Heart right ventricle (tissue), 16 donors: Measurements from ENCODE around the gene TAS2R50. TPM values are rescaled to one million over a fixed set of nuclear protein-coding genes. Genes with fewer than 3 reads are reported as not detected.

Experiments
- ATAC-seq, 8 donors: fragments of 200-7000 bp; cut with Tn5 transposase; one replicate each; pipeline ENCODE4 v1.9.1; 2020; ENCODE audit warnings: mild to moderate bottlenecking in 8 of 8, moderate library complexity in 8 of 8, moderate number of reproducible peaks in 1 of 8
- DNase-seq, 2 donors: peaks; one replicate each; pipeline ENCODE4 v3.0.0-alpha.2; 2020
- H3K27ac ChIP-seq, 10 donors: fragments of 200-600 bp; sonication (generic) in 2 of 10; one replicate each; pipeline versions ENCODE4 v1.5.0 to v1.8.0; 2020 to 2022; ENCODE audit warnings: mild to moderate bottlenecking in 3 of 10
- H3K27me3 ChIP-seq, 7 donors: fragments of 200-600 bp; one replicate each; pipeline ENCODE4 v1.8.0; 2021 to 2022; ENCODE audit warnings: mild to moderate bottlenecking in 2 of 7
- H3K36me3 ChIP-seq, 9 donors: fragments of 200-600 bp; sonication (generic) in 1 of 9; one replicate each; pipeline versions ENCODE4 v1.5.0 to v1.8.0; 2020 to 2022; ENCODE audit warnings: mild to moderate bottlenecking in 2 of 9
- H3K4me1 ChIP-seq, 9 donors: fragments of 200-600 bp; sonication (generic) in 1 of 9; one replicate each; pipeline versions ENCODE4 v1.5.0 to v1.8.0; 2020 to 2022; ENCODE audit warnings: mild to moderate bottlenecking in 4 of 9
- H3K4me3 ChIP-seq, 10 donors: fragments of 200-600 bp; sonication (generic) in 2 of 10; one replicate each; pipeline versions ENCODE4 v1.5.0 to v1.8.0; 2020 to 2022; ENCODE audit warnings: mild to moderate bottlenecking in 7 of 10, moderate library complexity in 2 of 10
- H3K9me3 ChIP-seq, 11 donors: fragments of 200-600 bp in 10 of 11; sonication (generic) in 2 of 11; one replicate each; pipeline versions ENCODE4 v1.5.0 to v1.8.0; 2013 to 2022; ENCODE audit warnings: mild to moderate bottlenecking in 2 of 11, control low read depth in 1 of 11, moderate library complexity in 1 of 11
- CTCF ChIP-seq, 9 donors: fragments of 200-600 bp; sonication (generic) in 2 of 9; IDR thresholded peaks; one replicate each; pipeline versions ENCODE4 v1.5.0 to v1.8.0; 2021 to 2022; ENCODE audit warnings: antibody characterized with exemption in 9 of 9, mild to moderate bottlenecking in 5 of 9, moderate library complexity in 1 of 9
- WGBS, 2 donors: extraction: QIAGEN DNeasy Blood & Tissue Kit; methylation state at CpG; one replicate each; pipeline ENCODE4 v1.1.7; 2013; ENCODE audit warnings: inconsistent platforms in 1 of 2; 5-methylcytosine and 5-hydroxymethylcytosine counted together
- intact Hi-C, 10 donors: fragments of 100-400 bp; cut with DNase I; formaldehyde crosslinking; loops; one replicate each; pipeline versions ENCODE4 v1.11.1 to v1.14.2; 2022
- polyA plus RNA-seq, 2 donors: library from polyadenylated mRNA; stranded (reverse); fragments of 200-250 nt; gene quantifications; one replicate each; pipeline ENCODE4 v1.2.3, GENCODE V29; 2013
- total RNA-seq, 10 donors: library from RNA; stranded (reverse); fragmentation: NEBNext Ultra II Directional in 3 of 10; extraction: Animal tissue kit (Norgen Biotek cat#: 25700) in 3 of 10; gene quantifications; one replicate each; pipeline versions ENCODE4 v1.2.1 to v1.2.4, GENCODE V29; 2021 to 2023
- donor health status: Arrhythmogenic right ventricular cardiomyopathy.
- donor health status: ischemic (EF 13 %, LVEDD 7.1; RV severe dilation, severe dysfunction).
- donor health status: healthy with polysubstance abuse.
- donor health status: DM: no; HTN: yes; CAD: no.
- donor health status: DM: no; HTN: no; CAD: no.
- donor health status: ischemic (EF 25% LVEDD 6.9; RV normal size, moderate dysfunction).
- donor health status: ischemic (EF 25% LVEDD 5.7; RV mildly dilated, moderate dysfunction).
- donor health status: healthy.
- donor health status: DM: yes; HTN: yes; CAD: no.
- donor health status: Ischemic cardiomyopathy.
- donor health status: ischemic (EF 35%, LVEDD 5.7; RV mildly dilated, moderate dysfunction).
- donor health status: nonischemic (EF 11% LVEDD 7.7; RV severe dilation, severe dysfunction).
- donor health status: DM: yes; HTN: yes; CAD: no.
- donor health status: PGD.
- donor health status: ischemic (EF 29% LVEDD 5.4; RV normal size, mild dysfunction).
- donor health status: nonischemic (EF 23%, LVEDD 6.1; RV moderate dilation, normal function).

The TAS2R50 gene
- total and polyA plus RNA-seq, 12 donors = 0.24 to 0.88 (median 0.59) TPM; not detected in 5

GRCh38 chr12:10982244-10982643 lies 4.5 kb downstream of the TAS2R50 start:
- WGBS, 2 donors = 91 to 93% methylated on average over 5 of the region's 5 CpGs
- Histone ChIP-seq H3K36me3 (no peaks in the 10 kb centered on the region), H3K4me3 (no peak overlapping the region), H3K27me3 (no peaks in the 10 kb centered on the region), H3K9me3 (no peaks in the 10 kb centered on the region), H3K4me1 (peaks cover 0 to 3% (median 0%) of the 10 kb centered on the region in 9 donors), H3K27ac (no peak overlapping the region)
- ATAC-seq (no peak), DNase-seq (no peak)
- TF ChIP-seq CTCF (IDR thresholded peaks at IDR 0.05) = no peak
- intact Hi-C loops = no loop called here

GRCh38 chr12:10974965-10975364 lies 11.7 kb downstream of the TAS2R50 start:
- no peak for TF ChIP-seq CTCF (IDR thresholded peaks at IDR 0.05)
- DNase-seq (no peak), ATAC-seq (no peak)
- Histone ChIP-seq H3K27me3 (no peaks in the 10 kb centered on the region), H3K27ac (no peak overlapping the region), H3K4me1 (no peaks in the 10 kb centered on the region), H3K36me3 (peaks cover 0 to 5% (median 0%) of the 10 kb centered on the region in 9 donors), H3K9me3 (no peaks in the 10 kb centered on the region), H3K4me3 (no peak overlapping the region)
- intact Hi-C loops = no loop called here
- WGBS, 2 donors = 90 to 94% methylated on average over 3 of the region's 3 CpGs

GRCh38 chr12:10968765-10969456 lies 17.8 kb downstream of the TAS2R50 start:
- H3K4me1 ChIP-seq = peaks cover 0 to 18% (median 0%) of the 10 kb centered on the region in 9 donors
- H3K4me3 ChIP-seq = no peak overlapping the region
- peaks cover 0 to 5% (median 0%) of the 10 kb centered on the region in 9 donors for H3K36me3 ChIP-seq
- DNase-seq (peak; percentile 11 to 17), ATAC-seq (peak in 6 of 8 donors; percentile 22 to 89 (median 45))
- no peaks in the 10 kb centered on the region for H3K9me3 ChIP-seq
- intact Hi-C loops = loop anchor here in 1 of 10 donors (10.0 kb wide), 1 partner anchor 206 kb away; the partner anchor contains the start of gene SMIM10L1
- no peak for TF ChIP-seq CTCF (IDR thresholded peaks at IDR 0.05)
- WGBS, 2 donors = 59 to 65% methylated on average over 15 of the region's 15 CpGs
- H3K27me3 ChIP-seq = no peaks in the 10 kb centered on the region
- H3K27ac ChIP-seq = no peak overlapping the region

GRCh38 chr12:10967409-10967808 lies 19.3 kb downstream of the TAS2R50 start:
- Histone ChIP-seq H3K4me3 (no peak overlapping the region), H3K9me3 (no peaks in the 10 kb centered on the region), H3K36me3 (peaks cover 0 to 4% (median 0%) of the 10 kb centered on the region in 9 donors), H3K27ac (no peak overlapping the region), H3K4me1 (peaks cover 0 to 18% (median 0%) of the 10 kb centered on the region in 9 donors), H3K27me3 (no peaks in the 10 kb centered on the region)
- DNase-seq = no peak
- intact Hi-C loops = loop anchor here in 1 of 10 donors (10.0 kb wide), 1 partner anchor 207 kb away; the partner anchor contains the start of gene SMIM10L1
- TF ChIP-seq CTCF (IDR thresholded peaks at IDR 0.05) = no peak
- ATAC-seq = no peak
- 64 to 71% methylated on average over 2 of the region's 2 CpGs for WGBS, 2 donors
